ENCODE results near the gene PRKN.

Gene PRKN

DNA sequence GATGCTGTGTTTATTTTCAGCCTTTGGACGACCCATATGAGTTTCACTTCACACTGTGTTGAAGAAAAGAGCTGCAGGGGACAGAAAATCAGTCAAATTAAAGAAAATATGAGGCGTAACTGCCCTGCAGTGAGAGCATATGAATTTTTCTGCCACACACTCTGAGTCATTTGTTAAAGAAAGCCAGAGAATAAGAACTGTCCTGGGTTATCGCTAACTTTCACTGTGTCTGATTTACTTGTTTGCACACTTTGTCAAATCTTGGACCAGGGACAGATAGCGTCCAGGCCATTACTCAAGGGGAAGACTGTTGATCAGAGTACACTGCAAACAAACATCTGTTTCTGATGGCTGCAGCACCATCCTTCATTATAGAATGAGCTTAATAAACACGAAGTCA is 1326.9 kb downstream of the PRKN start:
- no peak overlapping the region for H3K4me3 ChIP-seq (ENCODE audit: low read length)
- H3K9ac ChIP-seq (ENCODE audit: low read length), result no peak overlapping the region
- no peaks in the 10 kb centered on the region for H3K27me3 ChIP-seq (ENCODE audit: control insufficient read depth, insufficient read depth, low read length)
- no peak overlapping the region for H3K27ac ChIP-seq (ENCODE audit: low read depth, low read length)
- H3K4me1 ChIP-seq (ENCODE audit: control insufficient read depth, insufficient read depth, low read length), result no peaks in the 10 kb centered on the region
- no peaks in the 10 kb centered on the region for H3K36me3 ChIP-seq (ENCODE audit: control insufficient read depth, insufficient read depth, low read length)

DNA sequence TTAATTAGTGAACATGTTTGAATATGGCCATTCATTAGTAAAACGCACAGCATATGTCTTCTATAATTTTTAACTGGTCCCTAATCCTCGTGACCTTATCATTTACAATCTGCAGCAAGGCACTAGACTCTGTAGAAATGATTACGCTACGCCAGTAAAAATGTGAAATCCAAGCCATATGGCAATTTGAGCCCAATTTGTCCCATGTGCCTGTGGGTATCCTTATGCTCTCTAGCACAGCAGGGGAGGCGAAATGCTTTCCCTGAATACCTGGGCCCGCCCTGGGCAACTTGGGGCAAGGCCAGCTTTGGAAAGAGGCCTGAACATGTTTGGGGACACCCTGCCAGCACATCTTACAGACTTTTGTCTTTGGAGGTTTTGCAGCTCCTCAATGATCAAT is 1331.0 kb downstream of the PRKN start:
- Histone ChIP-seq H3K4me1 (ENCODE audit: control insufficient read depth, insufficient read depth, low read length) (peaks cover 2% of the 10 kb centered on the region), H3K27ac (ENCODE audit: low read depth, low read length) (no peak overlapping the region), H3K9ac (ENCODE audit: low read length) (no peak overlapping the region), H3K36me3 (ENCODE audit: control insufficient read depth, insufficient read depth, low read length) (no peaks in the 10 kb centered on the region), H3K4me3 (ENCODE audit: low read length) (no peak overlapping the region), H3K27me3 (ENCODE audit: control insufficient read depth, insufficient read depth, low read length) (no peaks in the 10 kb centered on the region)

DNA sequence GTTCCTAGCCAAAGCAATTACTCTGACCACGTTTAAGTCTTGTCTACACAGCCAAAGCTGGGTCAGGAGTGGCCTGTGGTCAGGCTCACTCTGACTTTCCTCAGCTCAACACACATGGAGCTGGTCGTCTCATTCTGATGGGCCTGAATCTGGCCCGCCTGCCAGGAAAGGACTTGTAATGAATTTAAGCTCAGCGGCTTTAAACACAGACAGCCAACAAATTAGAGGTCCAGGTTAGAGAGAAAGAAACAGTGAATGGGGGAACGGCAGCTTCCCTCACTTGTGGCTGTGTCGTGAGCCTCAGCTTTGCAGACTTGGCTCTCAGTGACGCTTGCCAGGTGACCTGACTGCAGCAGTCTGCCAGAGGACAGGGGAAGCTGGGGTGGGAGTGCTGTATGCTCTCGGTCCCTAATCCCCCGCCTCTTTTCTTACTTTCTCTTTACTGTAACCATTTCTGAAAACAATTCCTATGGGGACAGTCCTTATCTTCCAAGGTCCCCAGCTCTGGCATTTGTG is 1331.8 kb downstream of the PRKN start:
- H3K36me3 ChIP-seq (ENCODE audit: control insufficient read depth, insufficient read depth, low read length), result no peaks in the 10 kb centered on the region
- no peak overlapping the region for H3K9ac ChIP-seq (ENCODE audit: low read length)
- no peaks in the 10 kb centered on the region for H3K27me3 ChIP-seq (ENCODE audit: control insufficient read depth, insufficient read depth, low read length)
- no peak overlapping the region for H3K27ac ChIP-seq (ENCODE audit: low read depth, low read length)
- no peak overlapping the region for H3K4me3 ChIP-seq (ENCODE audit: low read length)
- peaks cover 2% of the 10 kb centered on the region for H3K4me1 ChIP-seq (ENCODE audit: control insufficient read depth, insufficient read depth, low read length)

DNA sequence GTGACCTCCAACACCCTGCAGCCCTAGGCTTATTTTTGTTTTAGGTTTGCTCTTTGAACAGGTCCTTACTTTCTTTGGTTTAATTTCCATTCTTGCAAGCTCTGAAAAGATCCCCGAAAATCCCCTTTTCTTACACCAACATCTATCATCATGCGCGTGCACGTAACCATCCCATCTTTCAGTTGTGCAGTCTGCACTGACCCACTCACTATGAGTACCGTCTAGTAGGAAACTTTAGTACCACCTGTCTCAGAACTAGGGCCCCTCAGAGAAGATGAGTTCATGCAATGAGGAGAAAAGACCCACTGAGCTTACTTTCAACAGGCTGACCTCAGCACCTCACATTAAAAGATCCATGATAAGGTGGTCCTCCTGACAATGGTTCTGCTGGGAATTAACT is 1333.1 kb downstream of the PRKN start:
- no peaks in the 10 kb centered on the region for H3K27me3 ChIP-seq (ENCODE audit: control insufficient read depth, insufficient read depth, low read length)

DNA sequence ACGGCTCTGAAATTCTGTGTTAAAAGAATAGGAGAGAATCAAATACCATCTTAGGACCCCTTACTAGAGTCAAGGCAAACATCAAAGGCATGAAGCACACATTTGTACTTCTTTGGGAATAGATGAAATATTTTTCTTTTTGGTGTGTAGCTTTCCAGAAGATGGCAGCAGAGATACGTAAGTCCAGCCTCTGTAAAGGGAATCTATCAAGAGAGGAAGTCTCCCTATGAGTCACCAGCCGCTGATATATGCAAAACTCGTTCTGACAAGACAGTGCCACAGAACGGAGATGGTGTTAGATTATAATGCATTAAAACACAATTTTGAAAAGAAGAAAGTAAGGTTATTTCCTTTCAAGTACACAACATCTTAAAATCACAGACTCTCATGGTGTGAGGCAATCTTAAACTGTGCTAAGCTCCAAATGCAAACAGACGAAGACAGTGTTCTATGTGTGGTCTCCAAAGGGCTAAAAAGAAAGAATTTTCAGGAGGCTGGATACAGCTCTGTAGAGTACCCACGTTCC is 1333.7 kb downstream of the PRKN start:
- Histone ChIP-seq H3K27me3 (ENCODE audit: control insufficient read depth, insufficient read depth, low read length) (no peaks in the 10 kb centered on the region), H3K36me3 (ENCODE audit: control insufficient read depth, insufficient read depth, low read length) (no peaks in the 10 kb centered on the region), H3K4me1 (ENCODE audit: control insufficient read depth, insufficient read depth, low read length) (peaks cover 2% of the 10 kb centered on the region), H3K27ac (ENCODE audit: low read depth, low read length) (no peak overlapping the region), H3K4me3 (ENCODE audit: low read length) (no peak overlapping the region), H3K9ac (ENCODE audit: low read length) (no peak overlapping the region)

More for the DNA sequence above, 1333.1 kb downstream of the PRKN start:
- no peak overlapping the region for H3K9ac ChIP-seq (ENCODE audit: low read length)
- H3K27ac ChIP-seq (ENCODE audit: low read depth, low read length), result no peak overlapping the region
- no peaks in the 10 kb centered on the region for H3K36me3 ChIP-seq (ENCODE audit: control insufficient read depth, insufficient read depth, low read length)
- no peak overlapping the region for H3K4me3 ChIP-seq (ENCODE audit: low read length)
- peaks cover 2% of the 10 kb centered on the region for H3K4me1 ChIP-seq (ENCODE audit: control insufficient read depth, insufficient read depth, low read length)

DNA sequence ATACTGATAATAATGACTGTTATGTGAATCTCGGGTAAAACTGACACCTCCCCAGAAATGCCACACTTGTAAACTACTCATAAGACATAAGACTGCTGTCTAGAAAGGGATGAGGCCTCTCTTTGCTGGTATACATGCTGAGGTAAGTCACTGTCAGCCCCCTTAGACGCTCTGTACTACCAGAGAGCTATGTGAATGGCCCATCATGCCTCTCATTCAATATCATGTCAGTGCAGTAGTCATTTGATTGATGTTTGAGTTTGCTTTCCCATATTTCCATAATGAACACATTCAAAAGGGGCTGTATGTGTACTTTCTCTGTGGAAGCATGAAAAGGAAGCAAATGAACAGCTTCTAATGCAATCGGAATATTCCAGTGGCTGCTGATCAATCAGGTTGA is 1334.3 kb downstream of the PRKN start:
- Histone ChIP-seq H3K4me3 (ENCODE audit: low read length) (no peak overlapping the region), H3K4me1 (ENCODE audit: control insufficient read depth, insufficient read depth, low read length) (peaks cover 2% of the 10 kb centered on the region), H3K36me3 (ENCODE audit: control insufficient read depth, insufficient read depth, low read length) (no peaks in the 10 kb centered on the region), H3K9ac (ENCODE audit: low read length) (no peak overlapping the region), H3K27ac (ENCODE audit: low read depth, low read length) (no peak overlapping the region), H3K27me3 (ENCODE audit: control insufficient read depth, insufficient read depth, low read length) (no peaks in the 10 kb centered on the region)

DNA sequence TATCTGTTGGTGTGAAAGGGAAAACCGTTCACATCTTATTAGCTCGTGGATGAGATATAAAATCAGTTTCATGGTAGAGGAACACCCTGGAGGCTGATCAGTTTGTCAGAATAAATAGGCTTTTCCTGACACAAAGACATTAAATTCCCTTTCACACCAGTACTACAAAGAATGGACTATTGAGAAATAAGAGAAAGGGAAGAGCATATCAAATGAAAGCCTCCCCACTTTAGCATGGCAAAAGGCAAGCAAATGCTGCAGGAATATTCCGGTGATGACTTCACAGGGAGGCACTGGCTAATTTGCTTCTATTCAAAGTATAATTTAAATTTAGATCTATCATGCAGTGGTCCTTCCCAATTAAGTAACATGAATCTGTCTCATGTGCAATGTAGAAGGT is 1337.8 kb downstream of the PRKN start:
- Histone ChIP-seq H3K36me3 (ENCODE audit: control insufficient read depth, insufficient read depth, low read length) (no peaks in the 10 kb centered on the region), H3K27me3 (ENCODE audit: control insufficient read depth, insufficient read depth, low read length) (no peaks in the 10 kb centered on the region), H3K4me3 (ENCODE audit: low read length) (no peak overlapping the region), H3K9ac (ENCODE audit: low read length) (no peak overlapping the region), H3K4me1 (ENCODE audit: control insufficient read depth, insufficient read depth, low read length) (peaks cover 2% of the 10 kb centered on the region), H3K27ac (ENCODE audit: low read depth, low read length) (no peak overlapping the region)

DNA sequence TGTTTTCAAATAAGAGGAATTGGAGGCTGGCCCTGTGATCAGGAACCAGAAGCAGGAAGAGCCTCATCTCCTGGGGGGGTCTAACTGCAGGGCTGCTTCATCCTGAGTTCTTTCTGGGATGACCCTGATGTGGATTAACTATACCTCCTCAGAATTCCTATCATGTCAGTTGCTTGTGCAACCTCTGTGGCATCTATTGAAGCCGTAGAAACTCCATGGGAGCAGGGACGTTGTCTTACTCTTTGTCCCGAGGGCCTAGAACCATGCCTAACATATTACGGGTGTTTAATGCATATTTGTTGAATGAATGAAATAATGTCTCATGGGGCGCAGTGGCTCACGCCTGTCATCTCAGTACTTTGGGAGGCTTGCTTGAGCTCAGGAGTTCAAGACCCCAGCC is 1343.6 kb downstream of the PRKN start:
- no peak overlapping the region for H3K9ac ChIP-seq (ENCODE audit: low read length)
- H3K36me3 ChIP-seq (ENCODE audit: control insufficient read depth, insufficient read depth, low read length), result no peaks in the 10 kb centered on the region
- no peak overlapping the region for H3K27ac ChIP-seq (ENCODE audit: low read depth, low read length)
- H3K4me3 ChIP-seq (ENCODE audit: low read length), result no peak overlapping the region
- H3K4me1 ChIP-seq (ENCODE audit: control insufficient read depth, insufficient read depth, low read length), result no peaks in the 10 kb centered on the region
- no peaks in the 10 kb centered on the region for H3K27me3 ChIP-seq (ENCODE audit: control insufficient read depth, insufficient read depth, low read length)

DNA sequence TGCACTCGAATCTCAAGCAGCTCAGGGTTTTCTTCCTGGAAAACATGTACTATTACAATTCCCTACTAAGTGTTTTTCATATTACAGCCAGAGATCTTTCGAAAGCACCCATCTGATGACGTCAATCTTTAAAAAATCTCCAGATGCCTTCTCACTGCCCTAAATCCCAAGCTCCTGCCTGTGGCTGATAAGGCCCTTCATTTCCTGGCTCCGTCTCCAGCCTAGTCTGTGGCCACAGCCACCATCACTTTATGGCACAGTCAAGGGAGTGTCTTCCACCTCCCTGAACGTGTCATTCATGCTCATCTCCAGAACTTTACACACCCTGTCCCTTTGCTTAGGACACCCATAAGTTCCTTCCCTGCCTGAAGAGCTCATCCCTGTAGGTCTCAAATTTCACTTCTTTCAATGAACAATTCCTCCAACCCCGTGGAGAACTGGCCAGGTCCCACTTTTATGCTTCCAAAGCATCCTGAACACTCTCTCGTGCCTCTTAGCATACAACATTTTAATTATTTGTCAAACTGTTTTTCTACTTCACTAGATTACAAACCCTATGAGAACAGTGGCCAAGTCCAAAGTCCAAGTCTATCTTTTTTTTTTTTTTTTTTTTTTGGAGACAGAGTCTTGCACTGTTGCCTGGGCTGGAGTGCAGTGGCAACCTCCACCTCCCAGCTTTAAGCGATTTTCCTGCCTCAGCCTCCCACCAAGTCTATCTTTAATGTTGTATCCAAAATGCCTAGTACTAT is 1347.6 kb downstream of the PRKN start:
- Histone ChIP-seq H3K27me3 (ENCODE audit: control insufficient read depth, insufficient read depth, low read length) (no peaks in the 10 kb centered on the region), H3K4me3 (ENCODE audit: low read length) (no peak overlapping the region), H3K36me3 (ENCODE audit: control insufficient read depth, insufficient read depth, low read length) (no peaks in the 10 kb centered on the region), H3K4me1 (ENCODE audit: control insufficient read depth, insufficient read depth, low read length) (no peaks in the 10 kb centered on the region), H3K9ac (ENCODE audit: low read length) (no peak overlapping the region), H3K27ac (ENCODE audit: low read depth, low read length) (no peak overlapping the region)

DNA sequence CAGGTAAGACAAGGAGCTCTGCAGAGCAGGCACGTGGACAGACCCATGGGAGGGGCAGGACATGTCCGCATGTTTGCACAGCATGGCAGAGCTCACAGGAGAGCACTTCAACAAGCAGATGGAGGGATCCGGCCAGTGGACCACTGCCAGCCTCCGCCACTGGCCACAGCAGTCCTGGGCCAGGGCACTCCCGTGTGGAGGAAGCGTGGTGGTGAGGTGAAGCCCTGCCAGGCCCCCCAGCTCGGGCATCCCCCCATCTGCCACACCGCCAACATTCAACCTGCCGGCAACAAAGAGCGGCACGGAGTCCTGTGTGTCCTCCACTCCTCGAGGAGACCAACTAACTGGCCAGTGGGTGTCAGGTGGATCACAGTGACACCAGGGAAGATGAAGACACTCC is 1349.5 kb downstream of the PRKN start:
- H3K27ac ChIP-seq (ENCODE audit: low read depth, low read length), result no peak overlapping the region
- H3K36me3 ChIP-seq (ENCODE audit: control insufficient read depth, insufficient read depth, low read length), result no peaks in the 10 kb centered on the region
- H3K4me3 ChIP-seq (ENCODE audit: low read length), result no peak overlapping the region
- H3K27me3 ChIP-seq (ENCODE audit: control insufficient read depth, insufficient read depth, low read length), result no peaks in the 10 kb centered on the region
- no peaks in the 10 kb centered on the region for H3K4me1 ChIP-seq (ENCODE audit: control insufficient read depth, insufficient read depth, low read length)
- H3K9ac ChIP-seq (ENCODE audit: low read length), result no peak overlapping the region

DNA sequence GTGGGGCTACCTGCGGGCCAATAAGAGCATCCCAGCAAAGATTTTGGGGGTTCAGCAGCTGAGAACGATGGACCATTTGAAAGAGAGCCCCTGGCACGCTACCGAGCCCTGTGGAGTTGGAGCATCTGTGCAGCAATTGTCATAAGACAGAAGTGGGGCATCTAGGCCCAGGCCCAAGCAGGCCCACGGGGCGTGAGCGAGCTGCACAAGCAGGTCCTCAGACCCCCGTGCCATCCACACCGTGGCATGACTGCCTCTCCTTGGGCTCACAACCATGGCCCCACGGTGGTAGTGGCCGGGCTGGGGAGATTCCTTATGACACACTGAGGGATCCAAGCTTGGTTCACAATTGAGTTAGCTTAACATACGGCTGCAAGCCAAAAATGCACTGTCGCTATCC is 1350.5 kb downstream of the PRKN start:
- Histone ChIP-seq H3K9ac (ENCODE audit: low read length) (no peak overlapping the region), H3K27me3 (ENCODE audit: control insufficient read depth, insufficient read depth, low read length) (no peaks in the 10 kb centered on the region), H3K4me3 (ENCODE audit: low read length) (no peak overlapping the region), H3K36me3 (ENCODE audit: control insufficient read depth, insufficient read depth, low read length) (no peaks in the 10 kb centered on the region), H3K27ac (ENCODE audit: low read depth, low read length) (no peak overlapping the region), H3K4me1 (ENCODE audit: control insufficient read depth, insufficient read depth, low read length) (no peaks in the 10 kb centered on the region)

DNA sequence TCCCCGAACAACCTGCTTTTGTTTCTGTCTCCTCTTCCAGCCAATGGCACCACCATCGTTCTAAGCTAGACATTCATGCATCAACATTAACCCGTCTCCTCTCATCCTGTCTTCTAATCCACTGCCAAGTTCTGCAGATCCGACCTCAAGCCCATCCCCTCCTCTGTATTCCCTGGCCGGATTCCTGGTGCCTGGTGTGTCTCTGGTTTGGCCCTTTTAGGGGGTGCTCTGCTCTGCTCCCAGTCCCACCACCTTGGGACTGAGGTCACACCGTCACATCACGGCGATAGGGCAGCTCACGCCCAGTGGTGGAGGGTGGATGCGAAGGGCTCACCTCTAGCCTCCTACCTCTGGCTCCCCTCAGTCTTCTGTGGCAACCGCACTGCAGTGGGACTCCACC is 1351.2 kb downstream of the PRKN start:
- Histone ChIP-seq H3K27me3 (ENCODE audit: control insufficient read depth, insufficient read depth, low read length) (no peaks in the 10 kb centered on the region), H3K27ac (ENCODE audit: low read depth, low read length) (no peak overlapping the region), H3K9ac (ENCODE audit: low read length) (no peak overlapping the region), H3K4me3 (ENCODE audit: low read length) (no peak overlapping the region), H3K4me1 (ENCODE audit: control insufficient read depth, insufficient read depth, low read length) (no peaks in the 10 kb centered on the region), H3K36me3 (ENCODE audit: control insufficient read depth, insufficient read depth, low read length) (no peaks in the 10 kb centered on the region)
